Hepatocyte (in vitro differentiated cells): ENCODE results near the gene SYNGR3. TPM values are rescaled to one million over a fixed set of nuclear protein-coding genes. Genes with fewer than 3 reads are reported as not detected.

Source experiments
- DNase-seq: peaks from one replicate; pipeline ENCODE4 v3.0.0-alpha.2; 2016; ENCODE audit warnings: low spot score
- H2AFZ ChIP-seq: fragments of 200-600 bp; sonication (generic); 2 replicates; pipeline ENCODE4 v1.6.0; 2016; ENCODE audit warnings: antibody characterized with exemption, mild to moderate bottlenecking
- H3K27ac ChIP-seq: fragments of 200-600 bp; sonication (generic); 2 replicates; pipeline ENCODE4 v1.5.1; 2016; ENCODE audit warnings: mild to moderate bottlenecking
- H3K27me3 ChIP-seq: fragments of 200-600 bp; sonication (generic); 2 replicates; pipeline ENCODE4 v1.6.1; 2016
- H3K36me3 ChIP-seq: fragments of 200-600 bp; sonication (generic); replicated peaks from 2 replicates; pipeline ENCODE4 v1.5.1; 2016; ENCODE audit warnings: low read depth; ENCODE audit not compliant: insufficient read depth
- H3K4me1 ChIP-seq: fragments of 200-600 bp; sonication (generic); 2 replicates; pipeline ENCODE4 v1.5.1; 2016; ENCODE audit warnings: mild to moderate bottlenecking, moderate library complexity; ENCODE audit not compliant: insufficient read depth
- H3K4me2 ChIP-seq: fragments of 200-600 bp; sonication (generic); 2 replicates; pipeline ENCODE4 v1.6.0; 2016
- H3K4me3 ChIP-seq: fragments of 200-600 bp; sonication (generic); 2 replicates; pipeline ENCODE4 v1.5.1; 2016; ENCODE audit warnings: mild to moderate bottlenecking
- H3K79me2 ChIP-seq: fragments of 200-600 bp; sonication (generic); 2 replicates; pipeline ENCODE4 v1.6.0; 2017; ENCODE audit warnings: mild to moderate bottlenecking
- H3K9me2 ChIP-seq: fragments of 200-600 bp; sonication (generic); replicated peaks from 2 replicates; pipeline ENCODE4 v1.6.0; 2017; ENCODE audit warnings: mild to moderate bottlenecking; ENCODE audit not compliant: insufficient read depth
- H3K9me3 ChIP-seq: fragments of 200-600 bp; sonication (generic); 2 replicates; pipeline ENCODE4 v1.5.1; 2016; ENCODE audit warnings: low read depth, mild to moderate bottlenecking
- H4K20me1 ChIP-seq: fragments of 200-600 bp; sonication (generic); 2 replicates; pipeline ENCODE4 v1.6.0; 2016; ENCODE audit warnings: mild to moderate bottlenecking; ENCODE audit not compliant: insufficient read depth, poor library complexity, severe bottlenecking
- CTCF ChIP-seq: fragments of 200-600 bp; sonication (generic); IDR thresholded peaks from 2 replicates; pipeline ENCODE4 v1.5.1; 2016; ENCODE audit warnings: antibody characterized with exemption, mild to moderate bottlenecking; ENCODE audit not compliant: poor library complexity
- EZH2 ChIP-seq: fragments of 200-600 bp; sonication (generic); IDR thresholded peaks from 2 replicates; pipeline ENCODE4 v1.6.1; 2016; ENCODE audit warnings: antibody characterized with exemption, mild to moderate bottlenecking, borderline replicate concordance
- EZH2phosphoT487 ChIP-seq: fragments of 200-600 bp; sonication (generic); IDR thresholded peaks from one replicate; pipeline ENCODE4 v1.6.1; 2018; ENCODE audit warnings: antibody characterized with exemption, mild to moderate bottlenecking, low read depth, moderate library complexity; ENCODE audit not compliant: unreplicated experiment, severe bottlenecking
- WGBS: methylation state at CpG from one replicate; pipeline ENCODE4 v1.1.6; 2016; ENCODE audit warnings: low lambda C conversion rate; ENCODE audit errors: missing lambda C conversion rate; 5-methylcytosine and 5-hydroxymethylcytosine counted together
- polyA plus RNA-seq: library from polyadenylated mRNA; unstranded; fragments of >200 nt; fragmentation: Nextera tagmentation; extraction: Ambion mirVana; gene quantifications from 2 replicates; pipeline ENCODE4 v1.2.1, GENCODE V29; 2016
- total RNA-seq: library from RNA; depleted of rRNA; stranded (reverse); fragments of >200 nt; gene quantifications from 2 replicates; pipeline ENCODE4 v1.2.3, GENCODE V29; 2014

Gene SYNGR3
- total and polyA plus RNA-seq, 2 experiments from 2014 or later, result 2.2 to 2.5 TPM

GRCh38 chr16:1942047-1942809, 47.5 kb upstream of the SYNGR3 start:
- H3K4me1 ChIP-seq, result peaks cover 24% of the 10 kb centered on the region
- DNase-seq, result no peak
- WGBS, result 38% methylated on average over 16 of the region's 17 CpGs

GRCh38 chr16:1942810-1943726, 46.7 kb upstream of the SYNGR3 start, which contains the start of gene MSRB1:
MSRB1 (minus strand) TSS chr16:1943199; CDS start chr16:1943156, 43 bp downstream.
- Histone ChIP-seq H3K9me2 (no peaks in the 10 kb centered on the region), H3K4me1 (peaks cover 24% of the 10 kb centered on the region), H2AFZ (peak within 1 kb of the TSS; percentile 77), H3K4me2 (peak within 1 kb of the TSS; percentile 87), H3K9me3 (no peaks in the 10 kb centered on the region), H3K27me3 (no peaks in the 10 kb centered on the region), H3K79me2 (peaks cover 10% of the 10 kb centered on the region), H4K20me1 (no peaks in the 10 kb centered on the region), H3K4me3 (peak within 1 kb of the TSS; percentile 70), H3K27ac (peak within 1 kb of the TSS; percentile 70), H3K36me3 (no peaks in the 10 kb centered on the region)
- DNase-seq, result peak; percentile 100
- TF ChIP-seq CTCF (no peak), EZH2phosphoT487 (no peak), EZH2 (no peak)
- 5% methylated on average over 48 of the region's 77 CpGs for WGBS

More at GRCh38 chr16:1942047-1942809, 47.5 kb upstream of the SYNGR3 start:
- H2AFZ ChIP-seq, result peak overlapping the region; percentile 64
- TF ChIP-seq EZH2phosphoT487 (no peak), EZH2 (no peak), CTCF (no peak)
- H3K4me3 ChIP-seq, result peak overlapping the region; percentile 70
- H4K20me1 ChIP-seq, result no peaks in the 10 kb centered on the region
- peak overlapping the region; percentile 87 for H3K4me2 ChIP-seq
- H3K9me3 ChIP-seq, result no peaks in the 10 kb centered on the region
- no peaks in the 10 kb centered on the region for H3K27me3 ChIP-seq
- H3K79me2 ChIP-seq, result peaks cover 10% of the 10 kb centered on the region
- no peaks in the 10 kb centered on the region for H3K9me2 ChIP-seq
- no peaks in the 10 kb centered on the region for H3K36me3 ChIP-seq
- peak overlapping the region; percentile 70 for H3K27ac ChIP-seq

GRCh38 chr16:1944612-1945199, 45.1 kb upstream of the SYNGR3 start:
- H3K4me2 ChIP-seq, result no peak overlapping the region
- no peak for TF ChIP-seq EZH2phosphoT487
- no peak for TF ChIP-seq EZH2
- no peak for TF ChIP-seq CTCF
- no peaks in the 10 kb centered on the region for H3K36me3 ChIP-seq
- no peaks in the 10 kb centered on the region for H3K9me2 ChIP-seq
- H3K27me3 ChIP-seq, result no peaks in the 10 kb centered on the region
- peaks cover 10% of the 10 kb centered on the region for H3K79me2 ChIP-seq
- H2AFZ ChIP-seq, result no peak overlapping the region
- H3K9me3 ChIP-seq, result no peaks in the 10 kb centered on the region
- H3K4me1 ChIP-seq, result peaks cover 19% of the 10 kb centered on the region
- no peak for DNase-seq
- H3K4me3 ChIP-seq, result no peak overlapping the region
- no peak overlapping the region for H3K27ac ChIP-seq
- no peaks in the 10 kb centered on the region for H4K20me1 ChIP-seq
- WGBS, result 91% methylated on average over 21 of the region's 21 CpGs
